NT2/D1 (cell line): ENCODE data around the gene HTR5A.

ENCODE experiments used
- SUZ12 ChIP-seq: IDR thresholded peaks from 2 replicates; pipeline ENCODE4 v1.6.1; 2011; ENCODE audit not compliant: insufficient read length, insufficient read depth; ENCODE audit errors: extremely low read depth
- YY1 ChIP-seq: IDR thresholded peaks from 2 replicates; pipeline ENCODE4 v1.6.1; 2011; ENCODE audit not compliant: insufficient read length, insufficient read depth
- ZNF274 ChIP-seq: IDR thresholded peaks from 2 replicates; pipeline ENCODE4 v1.6.1; 2011; ENCODE audit warnings: mild to moderate bottlenecking, low read depth, low read length

GRCh38 chr7:155123413-155123812 lies 53.3 kb downstream of the HTR5A start:
- TF ChIP-seq ZNF274: no peak
- TF ChIP-seq SUZ12: no peak
- no peak for TF ChIP-seq YY1
